OCI-M1 (cell line): Measurements from ENCODE around the gene DAPK1.
"Not testable (repeated sequence)": the region's sequence is repeated elsewhere in the genome, so short reads cannot be mapped to it uniquely, and the experiment has no call there.

ENCODE experiments used
- DNase-seq: peaks from one replicate; lab custom pipeline; 2025; lab: John Stamatoyannopoulos, UW

The DAPK1 gene

DNA sequence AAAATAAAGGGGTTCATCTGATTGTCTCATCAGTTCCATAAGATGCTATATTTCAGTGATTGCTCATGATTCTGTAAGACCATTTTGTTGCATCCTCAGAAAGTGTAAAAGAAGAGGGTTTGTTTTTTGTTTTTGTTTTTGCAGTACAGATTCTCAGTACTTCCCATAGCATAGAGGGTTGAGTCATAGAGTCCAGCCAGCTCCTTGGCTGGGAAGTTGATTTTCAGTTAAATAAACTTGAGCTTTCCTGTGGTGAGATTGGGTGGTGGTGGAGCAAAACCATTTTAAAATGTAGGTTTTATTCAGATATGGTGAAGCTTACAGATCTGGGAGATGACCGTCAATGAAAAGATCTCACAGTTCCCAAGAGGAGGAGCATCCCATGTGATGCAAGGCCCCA lies 48.2 kb downstream of the DAPK1 start:
- no peak for DNase-seq

DNA sequence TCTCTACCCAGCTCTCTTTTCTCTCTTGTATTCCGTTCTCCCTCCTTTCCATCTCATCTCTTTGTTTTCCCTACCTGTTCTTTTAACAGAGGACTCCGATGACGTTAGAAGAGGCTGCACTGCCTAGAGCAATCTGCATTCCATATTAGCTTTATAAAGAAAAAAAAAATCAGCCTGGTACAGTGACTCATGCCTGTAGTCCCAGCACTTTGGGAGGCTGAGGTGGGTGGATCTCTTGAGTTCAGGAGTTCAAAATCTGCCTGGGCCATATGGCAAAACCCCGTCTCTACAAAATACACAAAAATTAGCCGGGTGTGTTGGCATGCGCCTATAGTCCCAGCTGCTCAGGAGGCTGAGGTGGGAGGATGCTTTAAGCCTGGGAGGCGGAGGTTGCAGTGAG lies 49.0 kb downstream of the DAPK1 start:
- no peak for DNase-seq

DNA sequence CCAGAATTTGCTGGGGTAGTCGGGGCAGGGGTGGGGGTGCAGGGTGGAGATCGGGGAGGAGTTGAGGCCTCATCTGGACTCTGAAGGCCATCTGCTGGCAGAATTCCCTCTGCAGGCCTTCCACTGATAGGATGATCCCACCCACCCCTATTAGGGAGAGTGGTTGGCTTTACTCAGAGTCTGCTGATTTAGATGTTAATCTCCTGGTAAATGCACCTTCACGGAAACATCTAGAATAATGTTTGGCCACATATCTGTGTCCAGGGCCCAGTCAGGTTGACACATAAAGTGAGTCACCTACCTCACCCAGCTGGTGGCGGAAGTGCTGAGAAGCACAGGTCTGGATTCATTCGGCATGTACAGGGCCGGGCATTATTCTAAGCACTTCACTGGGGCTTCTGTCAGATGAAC lies 50.0 kb downstream of the DAPK1 start:
- no peak for DNase-seq

DNA sequence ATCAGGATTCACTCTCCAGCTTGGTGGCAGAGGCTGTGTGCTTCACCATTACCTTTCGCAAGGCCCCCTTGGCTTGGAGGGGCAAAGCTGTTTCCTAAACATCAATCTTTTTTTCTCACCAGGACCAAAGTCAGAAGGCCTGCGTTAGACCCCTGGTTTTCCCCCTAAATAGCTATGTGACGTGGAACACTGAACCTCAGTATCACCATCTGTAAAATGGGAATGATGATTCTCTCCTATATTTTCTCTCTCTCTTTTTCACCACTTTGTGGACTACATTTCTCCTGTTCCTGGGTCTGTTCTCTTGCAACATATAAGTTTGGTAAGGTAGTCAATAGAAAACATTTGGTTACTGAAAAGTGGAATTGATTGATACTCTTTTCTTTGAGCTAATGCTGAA lies 50.5 kb downstream of the DAPK1 start:
- no peak for DNase-seq

DNA sequence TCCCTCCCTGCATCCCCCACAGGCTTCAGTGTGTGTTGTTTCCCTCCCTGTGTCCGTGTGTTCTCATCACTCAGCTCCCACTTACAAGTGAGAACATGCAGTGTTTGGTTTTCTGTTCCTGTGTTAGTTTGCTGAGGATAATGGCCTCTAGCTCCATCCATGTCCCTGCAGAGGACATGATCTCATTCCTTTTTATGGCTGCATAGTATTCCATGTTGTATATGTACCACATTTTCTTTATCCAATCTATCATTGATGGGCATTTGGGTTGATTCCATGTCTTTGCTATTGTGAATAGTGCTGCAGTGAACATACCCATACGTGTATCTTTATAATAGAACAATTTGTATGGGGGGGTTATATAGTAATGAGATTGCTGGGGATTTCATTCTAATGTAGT lies 51.4 kb downstream of the DAPK1 start:
- DNase-seq = not testable (repeated sequence)

DNA sequence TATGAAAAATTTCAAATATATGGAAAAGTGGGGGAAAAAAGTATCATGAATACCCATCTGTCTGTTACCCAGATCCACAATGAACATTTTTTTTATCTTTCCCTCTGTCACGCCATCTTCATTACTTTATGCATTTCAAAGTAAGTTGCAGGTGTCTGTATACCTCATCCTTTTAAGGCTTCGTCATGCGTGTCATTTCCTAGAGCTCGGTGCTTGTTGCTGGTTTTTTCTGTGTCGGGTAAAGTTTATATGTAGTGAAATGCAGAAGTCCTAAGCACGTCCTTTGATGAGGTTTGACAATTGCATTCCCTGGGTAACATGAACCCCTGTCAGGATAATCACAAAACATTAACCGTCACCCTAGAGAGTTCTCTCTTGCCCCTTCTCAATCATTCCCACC lies 52.1 kb downstream of the DAPK1 start:
- no peak for DNase-seq

DNA sequence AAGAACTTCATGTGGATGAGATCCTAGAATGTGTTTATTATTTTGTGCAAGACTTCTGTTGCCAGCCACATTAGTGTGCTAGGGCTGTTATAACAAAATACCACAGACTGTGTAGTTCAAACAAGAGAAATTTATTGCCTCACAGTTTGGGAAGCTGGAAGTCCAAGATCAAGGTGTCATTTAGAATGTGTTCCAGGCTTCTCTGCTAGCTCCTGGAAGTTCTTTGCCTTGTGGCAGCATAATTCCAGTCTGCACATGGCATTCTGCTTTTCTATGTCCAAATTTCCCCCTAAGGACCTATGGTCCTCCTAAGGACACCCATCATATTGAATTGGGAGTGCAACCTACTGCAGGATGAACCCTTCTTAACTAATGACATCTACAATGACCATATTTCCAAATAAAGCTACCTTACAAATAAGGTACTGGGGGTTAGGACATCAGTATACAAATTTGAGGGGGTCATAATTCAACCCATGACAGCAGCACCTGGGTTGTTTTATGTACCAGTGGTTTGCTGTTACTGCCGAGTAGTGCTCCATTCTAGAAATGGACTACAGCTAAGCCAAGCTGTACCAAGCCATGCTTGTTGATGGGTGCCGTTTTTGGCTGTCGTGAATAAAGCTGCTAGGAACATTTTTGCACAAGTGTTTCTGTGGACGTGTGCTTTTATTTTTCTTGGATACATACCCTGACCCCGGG lies 52.7 kb downstream of the DAPK1 start:
- DNase-seq = no peak

DNA sequence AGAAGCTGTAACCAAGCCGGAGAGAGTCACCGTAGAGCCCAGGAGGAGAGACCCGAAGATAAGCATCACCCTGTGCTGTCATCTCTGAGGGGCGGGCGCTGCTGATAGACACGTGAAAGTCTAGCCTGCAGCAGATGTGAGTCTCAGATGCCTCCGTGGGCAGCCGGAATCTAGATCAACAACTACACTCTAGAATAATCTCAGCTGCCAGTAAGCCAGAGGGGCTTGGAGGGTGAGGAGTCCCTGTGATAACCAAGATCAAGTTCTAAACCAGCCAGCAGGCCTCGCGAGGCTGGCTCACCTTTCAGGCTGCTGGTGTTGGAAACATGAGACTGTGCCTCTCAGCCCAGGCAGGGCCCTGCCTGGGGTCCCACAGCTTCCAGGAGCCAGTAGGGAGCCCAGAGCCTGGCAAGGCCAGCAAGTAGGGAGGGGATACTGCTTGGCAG lies 54.1 kb downstream of the DAPK1 start:
- DNase-seq = peak; percentile 68

DNA sequence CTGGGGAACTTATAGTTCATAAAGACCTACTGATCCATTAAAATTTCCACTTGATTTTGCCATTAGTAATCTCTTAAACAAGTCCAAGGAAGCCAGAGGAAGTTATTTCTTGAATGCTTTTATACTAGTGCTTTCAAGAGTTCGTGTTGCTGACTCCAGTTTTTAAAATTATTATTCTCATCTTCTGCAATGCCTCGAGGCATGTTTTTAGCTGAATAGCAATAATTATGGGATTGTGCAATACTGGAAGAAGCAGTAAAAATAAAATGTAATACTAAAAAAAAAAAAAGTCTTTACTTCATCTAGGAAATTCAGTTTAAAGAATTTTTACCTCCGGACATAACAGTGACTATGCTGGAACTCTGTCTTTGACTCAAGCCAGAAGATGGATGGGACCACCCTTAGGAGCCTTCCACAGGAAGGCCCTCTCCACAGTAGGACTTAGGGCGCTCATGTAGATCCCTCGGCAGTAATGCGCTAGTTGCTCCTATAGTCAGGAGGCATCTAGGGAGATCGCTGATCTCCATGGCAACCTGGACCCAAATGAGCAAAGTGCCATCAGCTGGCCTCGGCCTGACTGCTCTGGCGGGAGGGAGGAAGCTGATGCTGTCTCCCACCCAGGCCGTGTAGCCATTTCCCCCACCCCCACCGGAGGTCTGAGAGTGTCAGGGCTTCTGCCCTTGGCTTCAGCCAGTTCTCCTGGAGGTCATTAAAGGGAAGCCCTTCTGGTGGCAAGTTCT lies 56.7 kb downstream of the DAPK1 start:
- no peak for DNase-seq

DNA sequence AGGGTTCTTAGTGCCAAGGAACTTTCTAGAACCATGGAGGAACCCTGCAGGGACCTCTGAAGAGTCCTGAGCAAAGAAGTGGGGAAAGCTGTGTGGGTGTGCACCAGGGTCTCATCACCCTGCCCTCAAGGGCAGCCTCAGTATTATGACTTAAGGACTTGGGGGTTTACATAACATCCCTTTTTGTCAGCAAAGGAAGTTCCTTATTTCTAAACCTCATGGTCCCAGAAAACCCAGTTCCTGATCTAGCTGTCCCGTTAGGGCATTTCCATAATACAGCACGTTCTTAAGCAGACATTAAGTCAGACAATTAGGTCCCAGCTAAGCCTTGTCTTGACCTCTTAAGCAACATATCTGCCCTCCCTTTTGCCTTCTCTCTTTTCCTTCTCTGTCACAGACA lies 57.3 kb downstream of the DAPK1 start:
- DNase-seq = peak; percentile 32

DNA sequence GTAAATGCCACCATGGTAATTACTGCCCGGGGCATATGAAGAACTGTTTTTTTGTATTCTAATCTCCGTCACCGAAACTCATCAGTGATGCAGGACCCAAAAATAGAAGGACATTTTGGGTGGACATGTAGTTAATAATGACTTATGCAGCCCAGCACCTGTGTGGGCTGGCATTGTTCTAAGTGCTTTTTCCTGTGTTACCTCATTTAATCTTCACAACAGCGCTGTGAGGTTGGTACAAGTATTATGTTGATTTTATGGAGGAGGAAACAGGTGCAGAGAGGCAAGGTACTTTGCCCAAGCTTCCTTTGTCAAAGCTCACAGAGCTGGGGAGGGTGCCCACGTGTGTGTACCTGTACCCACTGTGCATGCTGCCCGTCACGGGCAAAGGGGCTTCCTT lies 58.4 kb downstream of the DAPK1 start:
- no peak for DNase-seq

DNA sequence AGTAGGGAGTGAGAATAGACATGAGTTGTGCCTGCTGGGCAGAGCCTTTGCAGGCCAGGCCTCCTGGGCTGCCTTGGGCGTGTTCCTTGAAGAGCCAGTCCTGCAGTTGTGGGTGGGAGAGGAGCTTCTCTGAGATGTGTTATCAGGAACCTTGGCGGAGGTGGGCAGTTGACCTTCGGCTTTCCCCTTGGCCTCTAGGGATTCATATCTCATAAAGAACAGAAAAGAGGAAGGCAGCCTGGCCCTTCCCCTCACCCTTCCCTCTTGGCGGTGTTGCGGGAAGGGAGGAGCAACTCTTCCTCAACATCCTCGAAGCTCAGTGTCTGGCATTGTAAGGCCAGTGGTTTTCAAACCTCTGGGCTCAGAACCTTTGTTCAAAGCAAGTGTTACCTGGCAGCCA lies 59.2 kb downstream of the DAPK1 start:
- DNase-seq = peak; percentile 79

DNA sequence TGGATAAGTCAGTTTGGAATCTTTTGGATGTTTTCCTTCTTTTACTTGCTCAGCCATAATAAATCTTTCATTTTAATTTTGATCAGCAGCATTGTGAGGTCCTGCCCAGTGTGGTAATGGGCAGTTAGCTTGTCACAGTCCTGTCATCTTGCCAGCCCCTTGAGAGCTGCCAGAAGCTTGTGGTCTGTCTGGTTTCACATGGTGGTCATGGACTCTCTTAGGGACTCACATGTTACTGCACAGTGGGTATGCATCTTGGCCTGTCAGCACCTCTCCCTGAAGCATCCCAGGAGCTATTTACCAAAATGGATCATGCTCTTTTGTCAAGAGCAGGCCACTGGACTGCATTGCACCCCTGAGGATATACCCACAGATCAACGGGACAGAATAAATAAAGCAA lies 60.3 kb downstream of the DAPK1 start:
- no peak for DNase-seq

DNA sequence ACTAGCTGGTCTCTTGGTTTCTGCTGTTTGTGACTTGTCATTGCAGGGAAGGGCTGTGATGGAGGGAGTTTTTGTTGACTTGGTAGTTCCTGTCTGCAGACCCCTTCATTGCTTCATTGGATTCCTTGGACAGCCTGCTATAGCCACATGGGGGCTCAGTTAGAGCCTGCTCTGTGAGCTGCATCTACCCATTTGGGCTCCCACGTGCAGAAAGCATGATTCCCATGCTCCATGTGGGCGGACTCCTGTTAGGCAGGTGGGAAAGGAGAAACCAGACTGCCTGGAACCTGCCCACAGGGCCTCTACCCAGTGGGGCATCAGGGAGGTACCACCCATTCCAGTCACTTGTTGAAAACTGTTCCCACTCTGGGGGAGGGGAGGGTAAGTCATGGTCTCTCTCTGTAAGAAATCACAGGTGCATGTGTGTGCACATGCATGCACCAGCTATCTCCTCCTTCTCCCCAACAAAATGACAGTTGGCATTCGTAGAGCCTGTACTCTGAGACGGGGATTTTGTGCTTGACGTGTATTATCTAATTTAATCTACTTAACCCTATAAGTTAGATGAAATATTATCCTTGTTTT lies 61.0 kb downstream of the DAPK1 start:
- DNase-seq = no peak

DNA sequence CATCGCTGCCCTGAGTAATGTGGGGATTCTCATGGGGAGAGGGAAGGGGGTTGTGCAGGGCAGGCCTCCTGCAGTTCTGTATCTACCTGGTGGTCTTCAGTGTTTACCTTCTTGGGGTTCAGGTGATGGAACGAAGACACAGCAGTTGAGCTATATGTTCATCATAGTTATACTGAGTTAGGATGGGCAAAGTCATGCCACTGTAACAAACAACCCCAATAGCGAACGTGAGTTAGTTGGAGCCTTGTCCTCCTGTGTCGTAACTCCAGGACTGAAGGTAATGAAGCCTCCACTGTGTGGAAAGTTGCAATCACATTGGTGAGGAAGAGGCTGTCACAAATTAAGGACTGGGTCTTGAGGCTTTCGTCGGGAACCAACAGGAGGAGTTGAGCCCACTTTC lies 64.4 kb downstream of the DAPK1 start:
- DNase-seq = no peak

DNA sequence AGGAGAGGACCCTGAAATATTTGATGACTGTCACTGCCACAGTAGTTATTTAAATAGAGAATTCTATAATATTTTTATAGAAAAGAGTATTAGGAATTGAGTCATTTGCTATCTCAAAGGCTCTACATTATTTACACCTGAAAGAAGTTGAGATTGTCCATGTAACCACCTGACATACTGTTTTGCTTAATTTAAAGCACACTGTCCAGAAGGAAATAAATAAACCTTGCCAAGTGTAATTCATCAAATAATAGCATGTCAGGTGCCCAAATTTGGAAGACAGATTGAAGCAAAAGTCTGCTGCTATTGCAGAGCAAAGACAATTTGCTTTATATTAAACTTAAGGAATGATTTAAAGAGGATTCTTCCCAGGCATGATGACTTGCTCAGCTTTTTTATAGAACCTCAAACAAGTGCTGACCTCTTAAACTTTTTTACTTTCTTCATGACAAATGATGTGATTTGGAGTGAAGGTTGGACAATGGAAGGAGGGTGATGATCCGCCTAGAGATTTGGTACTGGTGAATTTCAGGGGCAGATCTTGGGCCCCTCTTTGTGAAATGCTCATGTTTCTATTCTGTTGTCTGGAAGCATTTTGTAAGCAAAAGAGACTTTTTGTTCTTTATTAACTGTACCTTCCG lies 65.0 kb downstream of the DAPK1 start:
- DNase-seq = no peak

DNA sequence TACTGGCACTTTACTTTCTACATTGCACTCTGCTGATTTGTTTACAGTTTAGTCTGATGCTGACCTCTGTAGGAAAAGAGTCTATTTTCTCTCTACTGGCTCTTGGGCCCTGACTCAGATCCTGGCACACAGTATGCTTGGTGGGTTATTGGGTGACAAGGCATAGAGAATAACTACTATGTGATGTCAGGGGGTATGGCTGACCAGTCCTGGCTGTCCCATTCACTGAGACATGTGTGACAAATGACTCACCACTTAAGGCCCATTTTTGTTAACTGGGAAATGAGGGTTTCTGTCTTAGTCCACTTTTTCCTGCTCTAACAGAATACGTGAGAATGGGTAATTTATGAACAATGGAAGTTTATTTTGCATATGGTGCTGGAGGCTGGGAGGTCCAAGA lies 66.4 kb downstream of the DAPK1 start:
- peak; percentile 14 for DNase-seq

DNA sequence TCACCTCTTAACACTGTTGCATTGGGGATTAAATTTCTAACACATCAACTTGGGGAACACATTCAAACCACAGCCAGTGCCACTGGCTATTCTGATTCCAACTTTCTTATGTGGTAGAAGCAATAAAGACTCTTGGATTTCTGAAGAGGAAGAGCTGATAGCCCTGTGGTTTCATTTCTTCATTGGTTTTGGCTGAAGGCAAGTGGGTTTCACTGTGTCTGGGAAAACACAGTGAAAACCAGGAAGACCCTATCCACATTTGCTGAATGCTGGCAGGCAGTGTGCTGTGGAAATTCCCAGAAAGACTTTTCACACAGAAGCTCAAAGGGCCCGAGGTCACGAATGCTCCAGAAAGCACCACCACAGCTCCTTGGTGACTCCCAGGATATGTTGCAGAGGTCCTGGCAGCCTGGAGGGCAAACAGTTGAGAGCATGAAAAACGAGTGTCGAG lies 67.1 kb downstream of the DAPK1 start:
- DNase-seq = no peak

DNA sequence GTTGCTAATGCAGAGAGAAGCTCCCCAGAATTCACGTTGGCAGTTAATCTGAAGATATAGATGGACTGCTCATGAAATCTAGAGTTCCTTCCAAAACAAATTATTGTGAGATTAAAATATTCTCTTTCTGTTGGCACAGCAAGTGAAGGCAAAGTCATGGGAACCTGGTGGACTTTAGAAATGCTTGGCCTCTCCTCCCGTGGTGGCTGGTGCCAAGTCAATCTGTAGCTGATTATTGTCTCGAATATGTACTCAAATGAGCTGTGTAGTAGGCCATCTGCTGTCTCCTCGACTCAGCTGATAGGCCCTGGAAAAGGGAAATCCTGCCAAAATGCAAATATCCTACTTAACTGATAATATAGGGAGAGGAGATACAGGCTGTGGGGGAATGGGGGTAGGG lies 69.3 kb downstream of the DAPK1 start:
- no peak for DNase-seq

DNA sequence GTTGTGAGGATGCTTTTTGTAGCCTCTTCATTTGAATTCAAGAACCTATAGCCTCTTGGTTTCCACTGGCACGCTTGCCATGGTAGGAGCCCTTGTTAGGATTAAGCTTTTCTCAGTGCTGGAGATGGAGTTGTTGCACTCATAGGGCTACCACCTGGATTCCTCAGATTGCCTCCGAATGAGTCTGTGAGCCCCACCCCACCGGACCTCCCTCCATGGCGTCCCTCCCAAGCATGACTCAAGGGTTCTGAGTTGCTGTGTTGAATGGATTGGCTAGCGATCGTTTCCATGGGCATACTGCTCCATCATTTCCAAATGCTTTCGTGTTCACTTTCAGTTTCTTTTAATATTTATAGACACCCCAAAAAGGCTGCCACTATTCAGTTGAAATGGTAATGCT lies 69.9 kb downstream of the DAPK1 start:
- DNase-seq = no peak

DNA sequence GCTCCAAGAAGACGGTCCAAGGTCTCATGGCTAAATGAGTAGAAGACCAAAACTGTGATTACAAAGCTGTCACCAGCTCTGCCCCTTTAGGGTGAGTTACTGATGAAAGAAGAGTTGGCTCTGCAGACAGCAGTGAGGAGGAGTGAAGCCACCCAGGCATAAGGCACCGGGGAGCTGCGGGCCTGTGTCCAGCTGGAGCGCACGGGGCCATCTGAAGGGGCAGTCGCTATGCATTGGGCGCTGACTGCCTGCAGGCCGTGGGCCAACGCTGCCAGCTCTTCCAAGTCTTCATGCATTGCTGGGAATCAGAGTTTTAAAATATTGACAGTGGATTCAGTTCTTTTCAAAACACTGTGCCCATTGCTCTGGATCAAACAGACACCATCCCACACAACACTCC lies 70.3 kb downstream of the DAPK1 start:
- DNase-seq = no peak

DNA sequence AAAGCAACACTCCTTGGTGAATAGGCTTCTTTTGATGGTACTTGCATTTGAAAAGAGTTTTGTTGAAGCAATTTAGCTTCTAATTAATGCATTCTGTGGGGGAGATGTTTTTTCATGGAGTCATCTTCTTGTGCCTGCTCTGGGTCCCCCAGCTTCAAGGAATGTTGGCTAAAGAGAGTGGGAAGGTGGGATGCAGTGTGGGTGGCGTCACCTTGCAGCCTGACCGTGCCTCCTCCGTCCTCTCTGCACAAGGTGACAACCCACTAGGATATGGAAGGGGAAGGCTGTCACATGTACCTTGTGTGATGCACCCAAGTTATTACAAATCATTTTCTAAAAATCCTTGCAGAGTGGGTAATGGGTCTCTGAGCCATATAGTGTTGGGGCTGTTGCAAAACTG lies 70.7 kb downstream of the DAPK1 start:
- DNase-seq = no peak

DNA sequence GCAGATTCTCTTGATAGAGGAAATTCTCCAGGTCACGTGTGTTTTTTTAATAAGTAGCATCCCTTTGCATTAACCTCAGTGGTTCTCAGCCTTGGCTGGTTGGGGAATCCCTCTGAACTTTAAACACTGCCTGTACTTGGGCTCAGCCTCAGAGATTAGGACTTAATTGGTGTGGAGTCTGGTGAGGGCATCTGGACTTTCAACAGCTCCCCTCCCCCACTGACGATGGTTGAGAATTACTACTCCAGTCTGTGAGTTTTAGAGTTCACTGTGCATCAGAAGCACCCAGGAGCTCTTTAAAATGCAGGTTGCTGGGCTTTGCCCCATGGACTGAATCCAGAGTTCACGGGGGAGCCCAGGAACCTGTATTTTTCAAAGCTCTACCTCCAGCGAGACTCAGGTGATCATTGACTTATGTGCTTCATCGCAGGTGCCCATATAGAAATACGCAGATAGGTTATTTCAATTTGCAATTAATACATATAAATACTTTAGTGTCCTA lies 71.4 kb downstream of the DAPK1 start:
- DNase-seq = no peak
